Measurements from ENCODE around the gene FAM163B.
"Not testable (repeated sequence)": the region's sequence is repeated elsewhere in the genome, so short reads cannot be mapped to it uniquely, and the experiment has no call there.

The FAM163B gene

GRCh38 chr9:133639613-133640012, 30.4 kb upstream of the FAM163B start:
- no peak for DNase-seq (ENCODE audit: low spot score)

- DNase-seq (ENCODE audit: low spot score) = no peak
These were observed 29.5 kb upstream of the FAM163B start for GRCh38 chr9:133638711-133639110.

- DNase-seq (ENCODE audit: low spot score) = no peak
These were observed 28.9 kb upstream of the FAM163B start for GRCh38 chr9:133638076-133638475.

- DNase-seq (ENCODE audit: low spot score) = no peak
These were observed 28.4 kb upstream of the FAM163B start for GRCh38 chr9:133637451-133638055.

- no peak for DNase-seq (ENCODE audit: low spot score)
These were observed 27.7 kb upstream of the FAM163B start for GRCh38 chr9:133636902-133637301.

GRCh38 chr9:133635533-133636531, 26.6 kb upstream of the FAM163B start, which contains the start of gene DBH:
TSS of gene DBH (plus strand) at chr9:133636363. CDS start at chr9:133636372, 9 bp downstream.
- no peak for DNase-seq (ENCODE audit: low spot score)

- DNase-seq (ENCODE audit: low spot score) = no peak
These were observed 25.9 kb upstream of the FAM163B start for GRCh38 chr9:133635098-133635497.

GRCh38 chr9:133634081-133634691, 25.0 kb upstream of the FAM163B start:
- DNase-seq (ENCODE audit: low spot score) = no peak

- DNase-seq (ENCODE audit: low spot score) = no peak
These were observed 24.5 kb upstream of the FAM163B start for GRCh38 chr9:133633681-133634080.

- DNase-seq (ENCODE audit: low spot score) = no peak
These were observed 23.9 kb upstream of the FAM163B start for GRCh38 chr9:133632806-133633680.

GRCh38 chr9:133631111-133631510, 21.9 kb upstream of the FAM163B start:
- DNase-seq (ENCODE audit: low spot score) = no peak

GRCh38 chr9:133629221-133630110, 20.3 kb upstream of the FAM163B start:
- DNase-seq (ENCODE audit: low spot score) = no peak

- no peak for DNase-seq (ENCODE audit: low spot score)
These were observed 19.6 kb upstream of the FAM163B start for GRCh38 chr9:133628766-133629165.

GRCh38 chr9:133627341-133627740, 18.2 kb upstream of the FAM163B start:
- DNase-seq (ENCODE audit: low spot score) = no peak

GRCh38 chr9:133626008-133626407, 16.8 kb upstream of the FAM163B start:
- DNase-seq (ENCODE audit: low spot score) = not testable (repeated sequence)

GRCh38 chr9:133622555-133622954, 13.4 kb upstream of the FAM163B start:
- no peak for DNase-seq (ENCODE audit: low spot score)

- no peak for DNase-seq (ENCODE audit: low spot score)
These were observed 12.6 kb upstream of the FAM163B start for GRCh38 chr9:133621725-133622267.

GRCh38 chr9:133619791-133620190, 10.6 kb upstream of the FAM163B start:
- no peak for DNase-seq (ENCODE audit: low spot score)

- no peak for DNase-seq (ENCODE audit: low spot score)
These were observed 9.5 kb upstream of the FAM163B start for GRCh38 chr9:133618726-133619125.

GRCh38 chr9:133616643-133617405, 7.6 kb upstream of the FAM163B start:
- DNase-seq (ENCODE audit: low spot score) = no peak
